GM21619 (cell line): ENCODE results near the gene PTPRN.
"Not testable (repeated sequence)": the region's sequence is repeated elsewhere in the genome, so short reads cannot be mapped to it uniquely, and the experiment has no call there.

Experiments used
- ATAC-seq: cut with Tn5 transposase; IDR thresholded peaks from one replicate; pipeline ENCODE4 v1.9.1; 2021; ENCODE audit not compliant: unreplicated experiment

The PTPRN gene

DNA sequence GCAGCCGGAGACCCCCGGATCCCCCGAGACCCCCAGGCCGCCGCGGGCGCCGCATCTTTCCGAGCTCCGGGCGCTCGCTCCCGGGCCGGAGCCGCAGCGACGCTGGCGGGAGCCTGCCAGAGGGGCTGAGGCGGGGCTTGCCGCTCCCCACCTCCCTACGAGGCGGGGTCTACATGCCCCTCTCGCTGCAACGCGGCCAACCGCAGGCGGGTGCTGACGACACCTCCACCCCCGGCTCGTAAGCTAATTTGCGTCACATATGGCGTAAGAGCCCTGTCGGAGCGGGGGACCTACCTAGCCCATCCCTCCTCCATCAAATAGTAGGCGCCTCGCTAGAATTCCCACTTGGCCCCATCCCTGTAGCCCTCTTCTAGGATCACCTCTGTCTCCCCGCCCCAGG lies at the start of gene PTPRN:
Gene PTPRN, minus strand, starts transcription at position 124 of the 400 bp plus-strand sequence. Its CDS starts 69 bp downstream, at position 55.
- no peak for ATAC-seq

DNA sequence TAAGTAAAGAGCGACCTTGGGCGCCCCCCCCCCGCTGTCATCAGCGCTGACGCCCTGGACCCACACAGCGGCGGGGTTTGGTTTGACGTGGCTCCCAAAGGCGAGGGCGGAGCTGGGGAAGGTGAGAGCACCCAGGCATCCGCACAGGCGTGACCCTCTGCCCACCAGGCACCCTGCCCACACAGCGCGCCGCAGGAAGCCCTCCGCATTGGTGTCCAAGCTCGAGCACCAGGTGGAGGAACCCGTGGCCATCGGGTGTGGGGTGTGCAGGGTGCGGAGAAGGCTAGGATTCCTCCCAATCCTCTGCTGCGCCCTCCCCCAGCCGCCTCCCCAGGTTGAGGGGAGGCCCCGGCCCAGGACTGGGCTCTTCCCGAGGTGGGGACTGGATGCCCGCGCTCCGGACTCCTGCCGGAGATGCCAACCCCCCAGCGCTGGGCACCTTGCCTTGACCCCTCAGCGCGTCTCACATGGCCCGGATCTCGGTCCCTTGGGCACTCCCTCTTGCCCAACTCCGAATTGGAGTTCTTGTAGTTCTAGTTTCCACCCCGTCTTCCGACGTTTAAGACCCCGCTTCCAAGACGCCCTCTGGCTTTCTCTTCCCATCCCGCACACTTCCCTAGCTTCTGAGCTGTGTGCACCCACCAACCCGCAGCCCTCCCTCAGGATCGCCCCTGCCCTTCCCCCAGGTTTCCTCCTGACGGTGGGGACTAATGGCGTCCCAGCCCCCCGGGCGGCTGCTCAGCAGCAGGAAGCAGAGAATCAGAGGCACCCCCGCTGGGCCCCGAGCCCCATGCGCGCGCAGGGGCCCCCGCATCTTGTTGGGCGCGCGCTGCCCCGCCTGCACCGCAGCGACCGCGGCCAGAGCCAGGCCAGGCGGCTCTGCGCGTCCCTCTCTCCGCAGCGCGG lies 49.2 kb upstream of the PTPRN start:
- ATAC-seq: no peak

DNA sequence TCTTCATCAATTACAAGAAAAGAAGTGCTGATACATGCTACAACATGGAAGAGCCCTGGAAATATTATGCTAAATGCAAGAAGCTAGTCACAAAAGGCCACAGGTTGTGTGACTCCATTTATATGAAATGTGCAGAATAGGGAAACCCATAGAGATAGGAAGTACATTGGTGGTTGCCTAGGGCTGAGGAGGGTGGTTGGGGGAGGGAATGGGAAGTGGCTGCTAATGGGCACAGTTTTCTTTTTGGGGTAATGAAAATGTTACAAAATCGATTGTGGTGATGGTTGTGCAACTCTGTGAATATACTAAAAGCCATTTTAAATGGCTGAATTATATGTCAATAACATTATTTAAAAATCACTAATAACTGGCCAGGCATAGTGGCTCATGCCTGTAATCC lies 47.6 kb upstream of the PTPRN start:
- ATAC-seq: no peak

DNA sequence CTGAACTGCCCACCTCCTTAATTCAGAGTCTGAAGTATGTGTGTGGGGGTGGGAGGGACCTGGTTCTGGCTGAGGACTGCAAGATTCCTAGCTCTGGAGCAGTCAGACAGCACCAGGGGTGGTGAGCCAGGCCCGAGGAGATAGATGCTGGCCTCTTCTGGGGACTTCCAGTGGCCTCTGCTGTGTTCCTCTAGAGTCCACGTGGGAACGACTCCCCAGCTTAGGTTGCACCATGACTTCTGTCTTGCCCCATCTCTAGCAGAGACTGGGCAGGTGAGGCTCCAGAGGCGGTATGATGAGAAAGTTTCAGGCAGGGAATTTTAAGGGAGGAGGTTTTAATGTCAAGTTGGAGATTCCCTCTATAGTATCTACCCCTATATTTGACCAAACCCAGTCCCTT lies 45.4 kb upstream of the PTPRN start:
- no peak for ATAC-seq

DNA sequence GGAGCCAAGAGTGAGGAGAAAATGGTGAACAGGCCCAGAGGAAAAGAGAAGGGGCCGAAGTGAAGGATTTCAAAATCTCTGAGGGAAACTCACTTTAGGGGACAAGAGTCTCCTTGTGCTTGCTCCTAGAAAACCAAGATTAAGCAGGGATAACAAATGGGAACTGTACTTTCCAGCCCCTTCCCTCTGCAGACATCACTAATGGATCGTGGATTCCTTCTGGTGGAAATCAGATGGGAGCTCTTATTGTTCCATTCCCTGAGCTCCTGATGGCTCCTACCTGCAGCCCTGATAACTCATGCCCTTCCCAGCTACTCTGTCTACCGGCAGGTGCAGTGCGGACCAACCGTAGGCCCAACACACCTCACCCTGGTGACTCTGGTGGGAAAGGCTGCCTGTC lies 43.9 kb upstream of the PTPRN start:
- no peak for ATAC-seq

DNA sequence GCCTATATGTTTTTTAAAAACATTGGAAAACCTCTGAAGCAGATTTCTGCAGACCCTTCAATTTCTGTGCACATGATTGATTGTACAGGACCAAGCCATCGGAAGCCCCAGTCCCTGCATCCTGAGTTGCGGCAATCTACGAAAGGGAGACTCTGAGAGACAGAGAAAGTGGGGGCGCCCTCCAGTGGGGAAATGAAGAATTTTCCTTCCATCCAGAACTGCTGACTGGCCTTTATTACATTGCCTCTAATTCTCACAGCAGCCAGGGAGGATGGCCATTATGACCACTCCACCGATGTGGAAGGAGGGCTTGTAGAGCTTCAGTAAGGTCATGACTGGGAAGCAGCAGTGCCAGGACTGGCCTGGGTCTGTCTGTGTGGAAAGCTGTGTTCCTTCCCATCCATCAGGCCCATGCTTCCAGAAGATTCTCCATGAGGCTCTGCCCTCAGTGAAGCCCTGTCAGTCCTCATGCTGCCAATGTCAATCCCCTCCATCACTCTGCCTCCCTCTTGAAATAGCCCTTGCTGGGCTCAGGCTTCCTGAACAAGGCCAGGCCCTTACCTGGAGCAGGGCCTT lies 43.3 kb upstream of the PTPRN start:
- no peak for ATAC-seq

DNA sequence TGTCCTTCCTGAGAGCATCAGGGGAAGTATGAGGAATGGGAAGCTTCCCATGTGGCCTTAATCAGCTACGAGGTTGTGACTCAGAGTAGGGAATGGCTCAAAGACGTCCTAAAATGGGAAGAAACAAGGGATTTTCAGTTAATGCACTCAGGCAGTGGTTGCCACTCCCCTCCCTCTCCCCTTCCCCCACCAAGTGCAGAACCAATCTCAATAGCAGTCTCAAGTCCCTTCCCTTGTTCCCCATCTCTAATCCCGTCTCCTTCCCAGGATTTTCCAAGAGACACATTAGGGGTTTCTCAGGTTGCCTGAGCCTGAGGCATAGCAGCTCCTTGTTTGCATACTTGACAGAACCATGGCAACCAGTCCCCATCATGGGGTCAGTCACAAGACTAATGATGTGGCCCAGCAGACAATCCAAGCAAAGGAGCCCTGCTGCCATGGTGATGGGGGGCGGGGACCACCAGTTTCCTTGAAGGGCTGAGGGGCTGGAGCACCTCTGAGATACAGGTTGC lies 41.6 kb upstream of the PTPRN start:
- ATAC-seq: no peak

DNA sequence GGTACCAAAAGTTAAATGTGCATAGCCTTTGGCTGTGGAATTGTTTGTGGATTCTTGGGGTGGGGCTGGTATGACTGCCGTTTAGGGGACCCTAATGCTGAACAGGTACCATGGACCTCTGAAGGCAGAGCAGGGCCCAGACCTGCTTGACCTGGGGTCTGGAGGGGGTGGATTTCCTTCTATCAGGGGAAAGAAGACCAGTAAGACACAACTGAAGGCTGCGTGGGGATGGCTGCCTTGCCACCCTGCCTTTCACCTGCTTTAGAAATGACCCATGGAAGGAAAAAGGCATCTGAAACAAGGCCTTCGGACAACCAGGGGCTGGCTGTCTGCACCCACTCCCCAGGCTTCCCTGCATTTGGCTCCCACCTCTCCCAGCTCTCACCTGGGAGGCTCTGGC lies 41.0 kb upstream of the PTPRN start:
- ATAC-seq: no peak

DNA sequence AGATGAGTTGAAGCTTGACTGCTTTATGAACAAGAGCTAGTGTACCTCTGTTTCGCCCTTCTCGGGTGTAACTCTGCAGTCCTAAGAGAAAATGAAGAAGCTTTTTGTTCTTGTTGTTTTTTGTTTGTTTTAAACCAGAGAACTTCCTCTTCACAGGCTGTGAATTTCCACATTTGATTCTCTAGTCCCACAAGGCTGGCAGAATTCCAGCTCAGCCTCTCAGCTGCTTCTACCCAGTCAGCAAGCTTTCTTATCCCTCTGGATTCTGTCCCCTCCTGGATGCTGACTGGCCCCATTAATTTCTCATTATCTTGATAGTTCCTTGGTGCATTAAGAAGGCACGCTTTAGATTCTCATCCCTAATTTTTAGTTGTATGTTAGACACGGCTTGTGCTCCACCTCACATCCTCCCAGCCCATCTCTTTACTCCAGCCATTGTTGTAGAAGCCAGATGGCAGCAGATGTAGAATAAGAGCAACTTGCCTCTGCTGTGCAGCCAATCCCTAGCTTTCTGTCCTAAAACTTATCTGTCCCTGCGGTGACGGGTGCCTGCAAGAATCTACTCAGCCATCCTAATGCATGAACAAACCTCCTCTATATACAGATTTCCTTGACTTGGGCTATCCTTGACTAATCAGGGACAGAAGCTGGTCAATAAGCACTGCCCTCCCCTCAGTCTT lies 35.7 kb upstream of the PTPRN start:
- no peak for ATAC-seq

DNA sequence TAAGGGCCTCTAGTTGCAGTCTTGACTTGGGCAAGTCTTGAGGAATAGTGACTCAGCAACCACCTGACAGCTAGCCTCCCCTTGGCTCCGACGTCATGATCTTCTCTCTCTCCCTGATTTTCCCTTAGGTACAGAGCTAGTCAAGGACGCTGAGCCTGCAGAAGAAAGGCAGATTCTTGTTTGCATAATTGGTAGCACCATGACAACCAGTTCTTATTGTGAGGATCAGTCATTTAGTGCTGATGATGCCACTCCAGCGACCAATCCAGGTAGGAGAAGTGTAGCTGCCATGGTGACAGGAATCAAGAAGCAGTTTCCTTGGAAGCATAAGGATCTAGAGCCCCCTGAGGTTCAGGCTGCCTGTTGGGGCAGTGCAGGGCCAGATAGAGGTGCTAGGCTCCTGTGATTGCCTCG lies 26.2 kb upstream of the PTPRN start:
- ATAC-seq: no peak

DNA sequence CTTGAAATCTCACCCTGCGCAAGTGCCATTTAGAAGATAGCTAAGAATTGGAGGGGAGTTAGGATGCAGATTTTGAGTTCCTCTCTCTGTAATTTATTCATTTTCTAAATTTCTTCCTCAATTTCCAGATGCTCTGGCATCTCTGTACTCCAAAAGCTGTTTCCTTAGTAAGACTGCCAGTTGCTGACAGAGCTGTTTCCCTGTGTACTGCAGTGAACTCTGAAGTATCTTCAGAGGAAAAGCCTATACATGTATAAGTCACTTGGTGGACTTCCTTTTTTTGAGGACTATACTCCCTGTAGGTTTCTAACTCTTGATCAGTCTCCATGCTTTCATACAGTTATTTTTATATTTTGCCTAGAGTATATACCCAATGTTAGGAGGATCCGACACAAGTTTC lies 24.9 kb upstream of the PTPRN start:
- no peak for ATAC-seq

DNA sequence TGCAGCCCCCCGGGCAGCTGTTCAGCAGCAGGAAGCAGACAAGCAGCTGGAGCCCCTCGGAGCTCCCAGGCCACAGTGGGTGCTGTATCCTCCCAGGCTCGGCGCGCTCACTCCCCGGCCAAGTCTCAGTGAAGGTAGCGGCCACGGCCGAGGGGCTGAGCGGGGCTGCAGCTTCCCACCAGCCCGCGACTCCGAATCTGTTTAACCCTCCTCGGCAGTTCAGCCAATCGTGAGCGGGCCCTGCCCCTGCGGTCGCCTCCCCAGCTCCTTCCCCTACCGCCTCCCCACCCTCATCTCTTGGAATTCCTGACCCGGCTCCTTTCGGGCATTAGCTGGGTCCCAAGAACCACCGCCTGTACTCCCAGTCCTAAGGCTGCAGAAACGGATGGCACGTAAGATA lies 23.3 kb upstream of the PTPRN start, which contains the start of gene RESP18:
Gene RESP18, minus strand, starts transcription at position 203 of the 400 bp plus-strand sequence.
- ATAC-seq: no peak

DNA sequence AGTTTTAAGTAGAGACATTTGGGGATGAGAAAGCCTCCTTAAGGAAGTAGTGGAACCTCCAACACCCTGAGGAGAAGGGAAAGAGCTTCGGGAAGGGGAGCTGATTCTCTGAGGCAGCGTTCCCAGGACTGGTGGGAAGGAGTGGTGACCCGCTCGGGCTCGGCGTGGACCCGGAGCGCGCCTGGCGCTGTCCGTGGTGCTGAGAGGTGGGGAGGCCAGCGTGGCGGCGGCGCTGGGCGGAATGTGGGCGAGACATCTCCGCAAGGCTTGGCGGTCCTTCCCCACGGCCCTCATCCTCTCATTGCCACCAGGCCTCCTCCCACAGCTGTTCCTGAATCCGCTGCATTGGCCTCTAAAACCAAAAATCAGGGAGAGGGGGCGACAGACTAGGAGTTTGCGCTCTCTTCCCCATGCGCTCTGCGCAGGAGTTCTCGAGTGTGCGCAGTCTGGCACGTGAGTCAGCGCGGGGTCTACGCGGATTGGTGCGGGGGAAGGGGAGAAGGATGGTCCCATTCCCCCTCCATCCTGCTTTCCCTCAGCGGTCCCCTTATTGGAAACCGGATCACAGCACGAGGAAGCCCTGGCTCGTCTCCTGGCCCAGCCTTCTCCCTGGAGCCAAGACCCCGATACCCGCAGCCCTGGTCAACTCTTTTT lies 22.5 kb upstream of the PTPRN start:
- ATAC-seq: no peak

DNA sequence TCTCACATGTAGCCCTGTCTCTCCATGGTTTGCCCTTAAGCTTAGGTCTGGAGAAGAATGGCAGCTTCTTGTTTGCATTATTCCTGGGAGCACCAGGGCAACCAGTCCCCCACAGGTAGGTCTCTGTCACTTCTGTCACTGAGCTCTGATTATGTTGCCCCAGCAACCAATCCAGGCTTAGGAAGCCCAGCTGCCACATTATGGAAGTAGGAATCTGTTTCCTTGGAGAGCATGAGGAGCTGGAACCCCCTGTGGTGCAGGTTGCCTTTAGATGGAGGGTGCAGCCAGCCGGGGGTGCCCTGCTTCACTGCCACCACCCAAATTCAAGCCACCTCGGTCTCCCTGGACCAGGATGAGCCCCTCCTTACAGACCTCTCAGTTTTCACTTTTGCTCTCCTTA lies 18.5 kb upstream of the PTPRN start:
- ATAC-seq: no peak

DNA sequence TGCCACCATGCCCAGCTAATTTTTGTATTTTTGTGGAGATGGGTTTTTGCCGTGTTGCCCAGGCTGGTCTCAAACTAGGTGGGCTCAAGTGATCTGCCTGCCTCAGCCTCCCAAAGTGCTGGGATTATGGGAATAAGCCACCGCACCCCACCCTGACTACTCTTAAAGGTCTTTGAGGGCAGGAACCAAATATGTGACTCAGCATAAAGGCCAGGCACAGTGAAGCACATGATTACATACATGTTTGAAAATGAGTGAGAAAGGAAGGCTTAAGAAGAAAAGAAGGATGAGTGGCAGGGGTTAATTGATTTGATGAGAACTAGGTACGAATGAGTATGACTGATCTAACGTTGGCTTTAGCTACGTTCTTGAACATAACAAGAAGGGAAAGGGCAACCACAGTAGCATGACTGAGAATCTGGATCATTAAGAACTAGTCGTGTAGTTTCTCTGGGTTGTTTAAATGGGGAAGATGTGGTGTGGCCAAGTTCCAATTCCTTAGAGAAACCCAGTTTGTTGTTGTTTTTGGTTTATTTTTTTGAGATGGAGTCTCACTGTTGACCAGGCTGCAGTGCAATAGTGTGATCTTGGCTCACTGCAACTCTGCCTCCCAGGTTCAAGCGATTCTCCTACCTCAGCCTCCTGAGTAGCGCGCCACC lies 16.6 kb upstream of the PTPRN start:
- ATAC-seq: no peak

DNA sequence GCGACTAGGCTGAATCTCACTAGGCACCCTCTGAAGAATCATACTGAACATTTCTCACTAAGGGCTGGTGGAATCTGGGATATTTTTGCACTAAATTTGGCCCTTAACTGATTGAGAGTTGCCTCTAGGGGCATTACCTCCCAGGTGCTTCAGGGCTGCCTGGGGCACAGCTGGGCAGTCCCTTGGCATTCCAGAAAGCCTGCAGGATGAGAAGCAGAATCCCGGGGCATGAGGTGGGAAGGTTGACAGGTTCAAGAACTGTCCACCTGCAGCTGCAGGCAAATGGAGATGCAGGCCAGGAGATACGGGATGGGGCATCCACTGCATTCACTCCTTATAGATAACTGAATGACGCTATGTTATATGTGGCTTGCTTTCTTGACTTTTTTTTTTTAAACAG lies 15.9 kb upstream of the PTPRN start:
- no peak for ATAC-seq

DNA sequence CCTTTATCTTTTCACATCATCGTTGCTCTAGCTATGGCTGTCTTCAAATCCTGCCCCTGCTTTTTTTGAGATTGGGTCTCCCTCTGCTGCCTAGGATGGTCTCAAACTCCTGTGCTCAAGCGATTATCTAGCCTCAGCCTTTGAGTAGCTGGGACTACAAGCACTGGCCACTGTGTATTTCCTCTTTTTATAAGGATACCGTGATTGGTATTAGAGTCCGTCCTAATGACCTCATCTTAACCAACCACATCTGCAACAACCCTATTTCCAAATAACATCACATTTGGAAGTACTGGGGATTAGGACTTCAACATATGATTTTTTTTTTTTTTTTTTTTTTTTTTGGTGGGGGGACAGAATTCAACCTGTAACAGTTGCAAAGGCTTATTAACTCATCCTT lies 14.2 kb upstream of the PTPRN start:
- ATAC-seq: no peak

DNA sequence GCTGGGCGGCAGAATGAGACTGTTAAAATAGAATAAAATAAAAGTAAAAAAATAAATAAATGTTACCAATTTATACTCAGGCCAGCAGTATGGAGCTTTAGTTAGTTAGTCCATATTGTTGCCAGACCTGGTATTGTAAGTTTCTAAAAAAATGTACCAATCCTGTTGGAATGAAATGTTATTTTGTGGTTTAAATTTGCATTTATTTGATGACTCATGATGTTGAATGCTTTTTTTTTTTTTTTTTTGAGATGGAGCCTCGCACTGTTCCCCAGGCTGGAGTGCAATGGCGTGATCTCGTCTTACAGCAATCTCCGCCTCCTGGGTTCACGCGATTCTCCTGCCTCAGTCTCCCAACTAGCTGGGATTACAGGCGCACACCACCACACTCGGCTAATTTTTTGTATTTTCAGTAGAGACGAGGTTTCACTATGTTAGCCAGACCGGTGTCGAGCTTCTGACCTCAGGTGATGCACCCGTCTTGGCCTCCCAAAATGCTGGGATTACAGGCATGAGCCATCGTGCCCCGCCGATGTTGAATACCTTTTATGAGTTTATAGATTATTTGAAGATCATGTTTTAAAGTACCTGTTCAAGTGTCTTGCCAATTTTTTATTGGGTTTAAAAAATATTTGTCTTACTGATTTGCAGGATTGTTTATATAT lies 5.7 kb upstream of the PTPRN start:
- ATAC-seq: no peak

DNA sequence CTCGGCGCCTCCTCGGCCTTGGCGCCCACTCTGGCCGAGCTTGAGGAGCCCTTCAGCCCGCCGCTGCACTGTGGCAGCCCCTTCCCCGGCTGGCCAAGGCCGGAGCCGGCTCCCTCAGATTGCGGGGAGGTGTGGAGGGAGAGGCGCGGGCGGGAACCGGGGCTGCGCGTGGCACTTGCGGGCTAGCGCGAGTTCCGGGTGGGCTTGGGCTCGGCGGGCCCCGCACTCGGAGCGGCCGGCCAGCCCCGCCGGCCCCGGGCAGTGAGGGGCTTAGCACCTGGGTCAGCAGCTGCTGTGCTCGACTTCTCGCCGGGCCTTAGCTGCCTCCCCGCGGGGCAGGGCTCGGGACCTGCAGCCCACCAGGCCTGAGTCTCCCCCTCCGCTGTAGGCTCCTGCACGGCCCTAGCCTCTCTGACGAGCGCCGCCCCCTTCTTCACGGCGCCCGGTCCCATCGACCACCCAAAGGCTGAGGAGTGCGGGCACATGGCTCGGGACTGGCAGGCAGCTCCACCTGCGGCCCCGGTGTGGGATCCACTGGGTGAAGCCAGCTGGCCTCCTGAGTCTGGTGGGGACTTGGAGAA lies 3.6 kb upstream of the PTPRN start:
- not testable (repeated sequence) for ATAC-seq
